NCI-H345 treated with DMSO at 0.1 percent for 48 hours (cell line): Measurements from ENCODE around the gene IGFBPL1.
"Not testable (repeated sequence)": the region's sequence is repeated elsewhere in the genome, so short reads cannot be mapped to it uniquely, and the experiment has no call there.

ENCODE experiments used
- DNase-seq: peaks from one replicate; lab custom pipeline; 2025; ENCODE audit not compliant: unreplicated experiment; lab: John Stamatoyannopoulos, UW

IGFBPL1 gene, protein sequence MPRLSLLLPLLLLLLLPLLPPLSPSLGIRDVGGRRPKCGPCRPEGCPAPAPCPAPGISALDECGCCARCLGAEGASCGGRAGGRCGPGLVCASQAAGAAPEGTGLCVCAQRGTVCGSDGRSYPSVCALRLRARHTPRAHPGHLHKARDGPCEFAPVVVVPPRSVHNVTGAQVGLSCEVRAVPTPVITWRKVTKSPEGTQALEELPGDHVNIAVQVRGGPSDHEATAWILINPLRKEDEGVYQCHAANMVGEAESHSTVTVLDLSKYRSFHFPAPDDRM

DNA sequence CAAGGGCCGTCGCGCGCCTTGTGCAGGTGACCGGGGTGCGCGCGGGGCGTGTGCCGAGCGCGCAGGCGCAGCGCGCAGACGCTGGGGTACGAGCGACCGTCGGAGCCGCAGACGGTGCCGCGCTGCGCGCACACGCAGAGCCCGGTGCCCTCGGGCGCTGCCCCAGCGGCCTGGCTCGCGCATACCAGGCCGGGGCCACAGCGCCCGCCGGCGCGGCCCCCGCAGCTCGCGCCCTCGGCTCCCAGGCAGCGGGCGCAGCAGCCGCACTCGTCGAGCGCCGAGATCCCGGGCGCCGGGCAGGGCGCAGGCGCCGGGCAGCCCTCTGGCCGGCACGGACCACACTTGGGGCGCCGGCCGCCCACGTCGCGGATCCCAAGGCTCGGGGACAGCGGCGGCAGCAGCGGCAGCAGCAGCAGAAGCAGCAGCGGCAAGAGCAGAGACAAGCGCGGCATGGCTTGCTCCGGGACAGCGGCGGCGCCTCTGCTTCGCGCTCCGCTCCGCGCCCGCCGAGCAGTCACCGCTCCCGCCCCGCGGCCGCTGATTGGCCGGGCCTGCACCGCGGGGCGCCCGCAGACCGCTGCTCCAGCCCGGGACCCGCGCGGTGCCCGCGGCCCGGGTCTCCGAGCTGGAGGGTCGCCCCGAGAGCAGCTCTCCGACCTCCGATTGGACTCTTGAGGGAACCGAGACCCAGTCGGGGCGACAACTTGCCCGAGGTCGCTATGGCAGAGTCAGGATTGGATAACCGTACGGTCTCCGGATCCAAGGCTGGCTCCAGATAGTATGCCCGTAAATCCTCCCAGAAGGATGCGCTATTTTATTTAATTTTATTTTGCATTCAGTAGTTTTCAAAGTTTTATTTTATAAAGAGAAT, at the start of gene IGFBPL1:
IGFBPL1 (minus strand) TSS at position 482 of the 871 bp plus-strand sequence; CDS start at position 452, 30 bp downstream.
- peak; percentile 64 for DNase-seq

DNA sequence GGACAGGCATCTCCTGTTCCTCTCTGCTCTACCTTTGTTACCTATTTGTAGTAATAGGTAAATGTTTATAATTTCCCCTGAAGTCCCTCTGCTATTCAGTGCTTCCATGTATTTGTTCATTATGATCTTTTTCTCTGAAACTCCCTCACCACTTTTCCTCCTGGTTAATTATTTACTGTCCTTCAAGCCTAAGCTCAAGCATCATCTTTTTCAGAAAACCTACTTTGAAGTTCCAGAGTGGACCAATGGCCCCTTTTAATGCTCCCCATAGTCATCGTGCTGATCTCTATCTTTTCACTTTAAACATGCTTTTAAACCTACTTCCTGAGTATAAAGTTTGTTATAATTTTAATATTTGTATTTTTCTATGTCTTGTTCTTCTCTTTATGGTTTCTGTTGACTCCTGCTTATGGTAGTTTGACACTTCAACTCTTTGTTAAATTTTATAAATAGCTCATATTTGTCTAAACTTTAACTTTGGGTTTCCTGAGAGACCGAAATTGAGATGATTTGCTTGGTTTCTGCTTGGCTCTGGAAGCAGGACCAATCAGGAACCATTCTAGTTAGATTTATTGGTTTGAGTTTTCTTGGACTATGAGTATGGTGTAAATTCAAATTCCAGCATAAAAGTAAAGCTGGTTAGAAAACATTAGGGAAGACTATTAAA, 48.5 kb upstream of the IGFBPL1 start:
- DNase-seq = not testable (repeated sequence)

DNA sequence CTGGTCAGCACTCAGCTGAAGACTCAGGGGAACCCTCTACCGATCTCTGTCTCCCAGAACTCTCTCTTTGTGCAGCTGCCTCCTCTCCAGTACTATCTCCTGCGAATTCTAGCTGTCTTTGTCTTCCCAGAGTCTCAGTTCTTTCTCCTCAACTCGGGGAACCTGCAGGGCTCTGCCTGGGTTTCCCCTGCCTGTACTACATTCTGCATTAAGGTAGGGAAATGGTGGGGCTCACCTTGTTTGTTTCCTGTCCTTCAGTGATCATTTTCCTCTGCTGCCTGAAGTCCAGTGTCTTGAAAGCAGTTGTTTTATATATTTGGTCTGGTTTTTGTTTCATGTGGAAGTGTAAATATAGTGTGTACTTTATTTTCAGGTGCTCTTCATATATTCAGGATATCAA, 43.1 kb upstream of the IGFBPL1 start:
- DNase-seq = no peak

DNA sequence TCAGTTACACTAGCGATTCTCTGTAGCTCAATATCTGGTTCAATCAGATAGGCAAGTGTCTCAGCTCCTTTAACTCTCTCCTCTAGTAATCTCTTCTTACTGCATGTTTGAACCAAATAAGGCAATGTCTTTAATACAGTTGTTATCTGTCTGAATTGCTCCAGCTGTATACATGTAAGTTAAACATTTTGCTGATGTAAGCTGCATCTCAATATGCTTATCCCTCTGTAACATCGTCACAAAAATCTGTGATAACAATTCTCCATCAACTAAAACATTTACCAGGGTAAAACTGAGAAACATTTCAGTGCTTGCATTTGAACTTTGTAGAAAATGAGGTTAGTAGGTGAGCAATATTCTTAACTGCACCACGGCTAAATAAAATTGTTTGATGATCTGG, 29.6 kb upstream of the IGFBPL1 start:
- DNase-seq = no peak

DNA sequence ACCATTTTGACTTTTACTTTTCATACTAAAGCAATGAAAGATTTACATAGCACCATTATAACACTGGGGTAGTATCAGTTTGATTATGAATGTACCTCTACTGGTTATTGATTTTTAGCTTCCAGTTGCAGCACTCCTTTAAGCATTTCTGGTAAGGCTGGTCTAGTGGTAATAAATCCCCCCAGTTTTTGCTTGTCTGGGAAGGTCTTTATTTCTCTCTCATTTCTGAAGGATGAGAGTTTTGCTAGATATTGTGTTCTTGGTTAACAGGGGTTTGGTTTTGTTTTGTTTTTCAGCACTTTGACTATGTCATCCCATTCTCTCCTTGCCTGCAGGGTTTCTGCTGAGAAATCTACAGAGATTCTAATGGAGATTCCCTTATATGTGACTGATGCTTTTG, 26.9 kb upstream of the IGFBPL1 start:
- DNase-seq = no peak

DNA sequence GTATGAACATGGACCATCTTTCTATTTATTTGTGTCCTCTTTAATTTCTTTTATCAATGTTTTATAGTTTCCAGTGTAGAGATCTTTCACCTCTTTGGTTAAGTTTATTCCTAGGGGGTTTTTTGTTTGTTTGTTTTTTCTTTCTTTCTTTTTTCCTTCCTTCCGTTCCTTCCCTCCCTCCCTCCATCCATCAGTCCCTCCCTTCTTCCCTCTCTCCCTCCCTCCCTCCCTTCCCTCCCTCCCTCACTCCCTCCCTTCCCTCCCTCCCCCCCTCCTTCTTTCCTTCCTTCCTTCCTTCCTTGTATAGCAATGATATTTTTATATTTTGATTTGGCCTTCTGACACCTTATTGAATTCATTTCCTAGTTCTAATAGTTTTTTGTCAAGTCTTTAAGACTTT, 23.4 kb upstream of the IGFBPL1 start:
- no peak for DNase-seq

DNA sequence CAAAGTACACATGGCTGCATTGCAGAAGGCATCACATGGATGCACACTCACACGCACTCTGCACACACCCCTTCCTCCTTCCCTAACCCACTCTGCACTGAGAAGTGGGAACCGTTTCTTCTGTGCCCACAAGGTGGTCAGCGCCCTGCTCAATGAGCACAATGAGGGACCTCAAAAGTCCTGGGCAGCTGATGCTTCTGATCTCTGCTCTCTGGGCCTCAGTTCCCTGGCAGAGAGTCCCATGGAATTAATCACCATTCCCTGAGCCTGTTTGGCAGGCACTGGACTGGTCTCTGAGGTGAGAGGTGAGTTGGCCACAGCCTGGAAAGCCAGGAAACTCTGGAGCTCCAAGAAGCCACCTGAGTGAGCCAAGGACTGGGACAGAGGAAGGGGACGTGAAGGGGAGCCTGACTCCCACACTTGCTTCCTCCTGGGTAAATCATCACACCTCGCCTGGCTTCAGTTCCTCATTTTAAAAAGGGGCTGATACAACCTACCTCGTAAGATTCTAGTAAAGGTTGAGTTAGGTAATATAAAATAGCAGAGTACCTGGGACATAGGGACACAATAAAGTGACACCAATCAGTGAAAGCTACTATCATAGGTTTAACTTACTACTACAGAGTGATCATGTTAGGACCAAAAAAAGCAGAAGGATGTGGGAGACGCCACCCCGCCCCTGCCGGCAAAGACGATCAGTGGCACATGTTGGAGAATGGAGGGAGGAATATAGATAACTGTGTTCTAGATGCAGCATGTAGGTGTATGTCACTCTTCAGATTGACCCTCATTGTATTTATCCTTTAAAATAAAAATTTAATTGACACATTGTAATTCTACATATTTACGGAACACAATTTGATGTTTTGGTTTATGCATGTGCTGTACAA, 21.1 kb upstream of the IGFBPL1 start:
- DNase-seq = no peak

DNA sequence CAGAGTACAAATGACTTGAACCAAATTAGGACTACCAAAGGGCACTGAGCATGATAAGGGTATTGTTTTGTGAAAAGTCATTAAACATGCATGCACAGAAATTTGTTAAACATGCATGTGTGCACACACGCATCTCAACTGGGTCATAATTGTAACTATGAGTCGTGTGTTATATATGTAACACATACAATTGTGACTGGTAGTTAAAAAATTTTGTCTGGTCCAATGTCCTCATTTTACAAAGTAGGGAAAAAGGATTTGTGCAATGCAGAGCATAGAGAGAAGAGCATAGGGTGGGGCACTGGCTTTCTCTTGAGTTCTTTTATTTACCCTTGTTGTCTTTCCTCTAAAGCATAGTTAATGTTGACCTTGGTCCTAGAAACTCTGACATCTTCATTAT, 19.3 kb upstream of the IGFBPL1 start:
- no peak for DNase-seq

DNA sequence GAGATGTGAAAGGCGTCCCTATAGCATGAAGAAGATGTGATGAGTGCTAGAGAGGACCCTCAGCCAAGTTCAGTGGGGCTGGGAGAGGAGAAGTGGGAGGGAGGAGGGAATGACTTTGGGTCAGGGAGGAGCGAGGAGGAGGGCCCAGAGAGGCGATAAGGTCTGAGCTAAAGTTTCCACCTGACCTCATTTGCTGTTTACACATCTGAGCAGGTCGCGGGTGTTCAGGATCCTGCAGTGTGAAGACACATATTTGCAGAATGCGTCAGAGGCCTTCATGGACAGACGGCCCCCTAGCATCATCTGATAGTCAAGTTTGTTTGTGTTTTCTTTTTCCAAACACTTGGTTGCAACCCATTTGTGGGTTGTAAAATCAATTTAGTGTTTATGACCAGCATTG, 18.9 kb upstream of the IGFBPL1 start:
- DNase-seq = no peak

DNA sequence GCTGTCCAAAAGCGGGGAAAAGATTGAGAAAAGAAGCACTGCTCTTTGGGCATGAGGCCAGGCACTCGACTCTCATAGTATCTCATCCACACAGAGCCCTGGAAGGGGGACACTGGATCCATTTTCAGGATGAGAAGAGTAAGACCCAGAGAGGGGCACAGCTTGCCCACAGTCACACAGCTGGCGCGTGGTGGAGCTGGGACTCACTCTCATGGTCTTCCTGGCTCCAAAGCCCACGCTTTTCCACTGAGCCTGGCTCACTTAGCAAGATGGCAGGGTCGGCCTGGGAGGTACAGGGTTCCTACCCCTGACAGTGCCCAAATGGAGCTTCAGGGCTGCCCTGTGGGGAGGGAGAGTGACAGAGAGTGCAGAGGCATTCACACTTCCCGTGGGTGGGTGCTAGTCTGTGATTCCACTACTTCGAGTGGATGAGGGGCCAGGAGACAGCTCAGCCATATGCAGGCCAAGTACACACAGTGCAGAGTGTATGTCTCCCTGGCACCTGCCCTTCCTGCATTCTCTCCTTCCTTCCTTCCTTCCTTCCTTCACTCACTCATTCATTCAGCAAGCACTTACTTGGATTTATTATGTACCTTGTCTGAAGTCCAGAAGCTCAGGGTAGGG, 18.3 kb upstream of the IGFBPL1 start:
- no peak for DNase-seq

DNA sequence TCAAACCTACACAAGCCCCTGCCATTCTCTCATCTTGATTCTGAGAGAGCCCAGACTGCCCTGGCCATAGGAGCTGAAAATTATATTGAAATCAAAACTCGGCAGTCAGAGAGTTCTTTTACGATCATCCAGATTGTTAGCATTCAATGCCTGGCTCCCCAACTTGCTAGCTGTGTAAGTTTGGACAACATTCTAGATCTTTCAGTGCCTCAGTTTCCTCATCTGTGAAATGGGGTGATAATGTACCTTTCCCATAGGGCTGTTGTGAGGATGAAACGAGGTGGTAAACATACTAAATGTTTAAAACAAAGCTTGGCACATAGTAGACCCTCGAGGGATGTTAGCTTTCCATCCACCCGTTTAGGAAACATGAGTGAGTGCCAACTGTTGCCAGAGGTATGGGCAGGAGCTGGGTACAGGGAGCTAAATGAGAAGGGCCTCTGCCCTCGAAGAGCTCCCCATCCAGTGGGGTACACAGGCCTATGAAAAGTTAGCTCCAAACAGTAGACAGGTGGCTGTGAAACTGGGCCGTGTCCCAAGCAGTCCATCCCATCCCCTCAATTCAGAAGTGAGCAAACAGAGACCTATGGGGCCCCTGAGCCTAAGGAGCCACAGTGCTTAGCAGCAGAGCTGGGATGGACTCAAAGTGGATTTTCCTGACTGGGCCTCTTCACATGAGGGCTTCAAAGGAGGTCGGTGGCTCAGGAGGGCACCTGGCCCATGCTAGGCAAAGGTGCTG, 17.3 kb upstream of the IGFBPL1 start:
- no peak for DNase-seq

DNA sequence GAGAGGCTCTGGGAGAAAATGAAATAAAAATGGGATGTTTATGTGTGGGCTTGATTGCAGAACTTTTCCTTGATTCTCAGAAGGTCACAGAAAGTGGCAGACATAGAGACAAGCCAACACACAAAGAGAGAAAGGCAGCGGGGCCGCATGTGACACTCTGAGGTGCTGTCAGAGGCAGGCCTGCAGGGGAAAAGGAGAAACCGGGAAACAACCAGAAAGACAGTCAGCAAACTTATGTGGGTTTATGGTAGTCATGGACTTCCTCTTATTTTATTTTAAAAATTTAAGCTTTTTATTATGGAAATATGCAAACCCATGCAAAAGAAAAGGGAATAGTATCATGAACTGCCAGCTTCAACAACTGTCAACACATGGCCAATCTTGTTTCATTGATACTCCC, 16.3 kb upstream of the IGFBPL1 start:
- no peak for DNase-seq

DNA sequence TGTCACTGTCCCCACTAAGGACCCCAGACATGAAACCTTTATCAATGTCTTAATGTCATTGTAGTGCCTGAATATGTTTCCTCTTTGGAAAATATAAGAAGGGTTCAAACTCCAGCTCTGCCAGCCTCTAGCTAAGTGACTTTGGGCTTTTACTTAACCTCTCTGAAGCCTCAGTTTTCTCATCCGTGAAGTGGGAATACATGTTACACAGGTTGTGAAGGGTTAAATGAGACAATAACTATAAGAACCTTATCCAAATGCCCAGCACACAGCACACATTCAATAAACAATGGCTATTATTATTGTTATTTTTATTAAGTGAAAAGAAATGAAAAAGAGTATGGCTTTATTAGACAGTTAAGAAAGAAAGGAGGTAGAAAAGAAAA, 15.7 kb upstream of the IGFBPL1 start:
- DNase-seq = no peak

DNA sequence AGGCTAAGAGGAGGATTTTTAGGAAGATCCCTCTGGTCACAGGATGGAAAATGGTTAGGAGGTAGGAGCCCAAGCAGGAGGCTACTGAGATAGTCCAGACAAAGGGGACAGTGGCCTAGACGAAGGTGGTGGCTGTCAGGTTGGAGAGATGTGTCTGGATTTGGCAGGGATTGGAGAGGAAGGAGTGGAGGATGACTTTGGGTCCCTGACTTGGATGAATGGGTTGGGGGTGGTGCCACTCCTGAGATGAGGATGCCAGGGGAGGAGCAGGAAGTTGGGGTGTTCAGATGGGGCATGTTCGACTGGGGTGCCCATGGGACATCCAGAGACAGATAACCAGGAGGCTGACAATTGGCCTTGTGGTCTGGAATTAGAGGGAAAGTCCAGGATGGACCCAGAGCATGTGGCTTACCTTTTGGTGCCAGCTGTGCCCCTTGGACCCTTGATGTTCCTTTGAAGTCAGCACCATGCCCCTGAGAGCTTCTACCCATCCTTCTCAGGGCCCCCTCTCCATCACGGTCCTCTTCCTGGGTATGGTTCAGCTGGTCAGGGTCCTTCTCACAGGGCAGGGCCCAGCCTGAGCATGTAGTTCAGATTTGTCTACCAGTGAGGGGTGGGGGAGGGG, 15.1 kb upstream of the IGFBPL1 start:
- no peak for DNase-seq

DNA sequence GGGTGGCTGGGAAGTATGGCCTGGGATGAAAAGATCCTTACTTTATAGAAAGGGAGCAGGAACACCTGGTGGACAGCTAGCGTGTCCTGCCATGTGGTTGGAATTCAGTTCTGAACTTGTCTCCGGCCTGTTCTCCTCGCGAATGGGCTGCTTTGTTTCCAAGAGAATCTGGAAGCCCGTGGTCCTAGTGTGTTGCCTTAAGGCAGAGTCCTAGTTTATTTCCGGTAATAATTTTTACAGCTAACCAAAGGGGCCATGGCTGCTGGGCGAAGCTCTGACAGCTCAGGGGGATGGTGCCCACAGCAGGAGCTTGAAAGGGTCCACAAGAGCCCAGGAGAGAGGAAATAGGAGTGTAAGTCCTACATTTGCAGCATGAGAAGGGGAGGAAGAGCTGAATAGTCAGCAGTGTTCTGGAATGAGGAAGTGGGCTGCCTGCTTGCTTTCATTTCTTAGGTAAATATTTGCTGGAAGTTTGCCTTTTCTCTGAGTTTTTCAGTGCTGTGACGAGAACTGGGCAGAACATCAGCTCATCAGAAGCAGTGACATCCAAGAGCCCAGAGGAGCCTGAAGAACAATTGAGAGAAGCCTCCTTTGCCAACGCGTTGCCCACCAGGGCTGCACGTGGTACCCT, 13.1 kb upstream of the IGFBPL1 start:
- no peak for DNase-seq

DNA sequence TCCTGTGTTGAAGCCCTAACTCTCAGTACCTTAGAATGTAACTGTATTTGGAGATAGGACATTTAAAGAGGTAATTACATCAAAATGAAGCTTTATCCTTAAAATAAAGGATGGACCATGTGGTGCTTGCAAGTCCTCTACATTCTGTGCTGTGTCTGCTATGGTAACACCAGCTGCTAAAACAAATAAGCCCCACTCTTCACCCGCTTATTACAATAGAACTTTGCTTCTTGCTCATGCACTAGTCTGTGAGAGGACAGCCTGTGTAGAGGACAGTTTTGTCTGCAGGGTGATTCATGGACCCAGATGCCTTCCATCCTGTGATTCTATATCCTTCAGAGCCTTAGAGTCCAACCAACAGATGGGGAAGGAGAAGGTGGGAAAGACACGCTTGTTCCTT, 12.5 kb upstream of the IGFBPL1 start:
- no peak for DNase-seq

DNA sequence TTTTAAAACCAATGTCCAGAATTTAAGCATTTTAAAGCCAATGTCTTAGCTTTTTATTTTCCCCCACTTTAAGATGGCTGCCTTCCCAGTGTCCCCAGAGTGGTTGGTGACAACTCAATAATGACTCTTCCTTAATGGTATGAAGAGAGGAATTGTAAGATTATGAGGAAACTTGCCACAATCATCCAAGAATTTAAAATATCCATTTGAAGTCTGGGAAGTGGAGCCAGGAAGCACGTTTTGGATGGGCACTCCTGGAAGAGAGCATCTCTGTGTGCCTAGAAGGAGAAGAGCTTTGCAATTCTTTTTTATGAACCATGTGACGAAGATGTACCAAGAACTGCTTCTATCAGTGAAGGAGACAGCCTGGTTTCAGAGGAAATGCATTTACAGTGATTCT, 11.3 kb upstream of the IGFBPL1 start:
- DNase-seq = no peak

DNA sequence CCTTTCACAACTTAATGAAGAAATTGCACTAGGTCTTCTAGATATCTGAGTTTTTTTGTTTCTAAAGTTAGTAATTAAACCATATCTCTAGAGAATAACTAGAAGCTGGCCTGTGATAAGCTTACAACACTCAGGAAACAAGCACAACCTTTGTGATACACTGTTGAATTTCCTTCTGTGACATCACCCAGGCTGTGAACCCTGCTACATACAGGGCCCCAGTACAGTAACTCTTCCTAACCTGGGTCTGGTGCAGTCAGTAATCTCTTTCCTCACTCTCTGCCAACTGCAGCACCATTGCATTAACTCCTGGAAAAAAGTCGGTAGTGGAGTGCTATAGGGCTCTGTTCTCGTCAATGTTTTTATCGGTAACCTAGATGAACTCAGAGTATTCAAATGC, 10.6 kb upstream of the IGFBPL1 start:
- no peak for DNase-seq

DNA sequence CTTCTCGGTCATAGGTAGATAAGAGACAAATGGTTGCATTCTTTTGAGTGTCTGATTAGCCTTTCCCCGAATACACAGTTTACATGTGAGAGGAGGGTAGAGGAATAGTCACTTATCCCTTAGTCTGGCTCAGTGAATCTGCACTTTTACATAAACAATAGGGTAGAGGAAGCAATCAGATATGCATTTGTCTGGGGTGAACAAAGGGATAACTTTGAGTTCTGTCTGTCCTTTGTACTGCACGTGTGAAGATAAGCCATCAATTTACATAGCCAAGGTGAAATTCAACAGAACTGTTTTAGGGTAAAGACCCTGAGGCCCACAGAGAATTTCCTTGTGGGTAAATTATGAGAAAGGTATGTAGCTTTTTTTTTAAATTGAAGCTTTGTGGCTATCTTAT, 10.1 kb upstream of the IGFBPL1 start:
- DNase-seq = no peak
